NCI-H2227 (cell line): ENCODE data around the gene TNFRSF11A.

Experiments used
- DNase-seq: peaks from one replicate; lab custom pipeline; 2025; ENCODE audit not compliant: unreplicated experiment; lab: John Stamatoyannopoulos, UW

The TNFRSF11A gene

GRCh38 chr18:62324181-62324828 lies 805 bp upstream of the TNFRSF11A start:
- DNase-seq, result no peak

- peak; percentile 32 for DNase-seq
These were observed 916 bp downstream of the TNFRSF11A start for GRCh38 chr18:62325806-62326645.

GRCh38 chr18:62326646-62327348 lies 1.7 kb downstream of the TNFRSF11A start:
- DNase-seq, result no peak

GRCh38 chr18:62327977-62328376 lies 2.9 kb downstream of the TNFRSF11A start:
- DNase-seq, result no peak

GRCh38 chr18:62328586-62329525 lies 3.7 kb downstream of the TNFRSF11A start:
- DNase-seq, result no peak

GRCh38 chr18:62329691-62330454 lies 4.8 kb downstream of the TNFRSF11A start:
- no peak for DNase-seq

- DNase-seq, result no peak
These were observed 5.5 kb downstream of the TNFRSF11A start for GRCh38 chr18:62330650-62331049.

- DNase-seq, result no peak
These were observed 6.7 kb downstream of the TNFRSF11A start for GRCh38 chr18:62331581-62332356.

- no peak for DNase-seq
These were observed 7.3 kb downstream of the TNFRSF11A start for GRCh38 chr18:62332431-62332830.

- no peak for DNase-seq
These were observed 8.0 kb downstream of the TNFRSF11A start for GRCh38 chr18:62332964-62333695.

GRCh38 chr18:62334120-62334519 lies 9.0 kb downstream of the TNFRSF11A start:
- DNase-seq, result no peak

- no peak for DNase-seq
These were observed 10.4 kb downstream of the TNFRSF11A start for GRCh38 chr18:62335494-62335893.

- no peak for DNase-seq
These were observed 11.5 kb downstream of the TNFRSF11A start for GRCh38 chr18:62336618-62337017.

GRCh38 chr18:62337336-62337735 lies 12.2 kb downstream of the TNFRSF11A start:
- no peak for DNase-seq

GRCh38 chr18:62338446-62339105 lies 13.5 kb downstream of the TNFRSF11A start:
- DNase-seq, result no peak

- no peak for DNase-seq
These were observed 14.2 kb downstream of the TNFRSF11A start for GRCh38 chr18:62339106-62339988.

- DNase-seq, result no peak
These were observed 15.9 kb downstream of the TNFRSF11A start for GRCh38 chr18:62340996-62341395.
